ENCODE results near the gene GRM8.
"Not testable (repeated sequence)": the region's sequence is repeated elsewhere in the genome, so short reads cannot be mapped to it uniquely, and the experiment has no call there.

The GRM8 gene

DNA sequence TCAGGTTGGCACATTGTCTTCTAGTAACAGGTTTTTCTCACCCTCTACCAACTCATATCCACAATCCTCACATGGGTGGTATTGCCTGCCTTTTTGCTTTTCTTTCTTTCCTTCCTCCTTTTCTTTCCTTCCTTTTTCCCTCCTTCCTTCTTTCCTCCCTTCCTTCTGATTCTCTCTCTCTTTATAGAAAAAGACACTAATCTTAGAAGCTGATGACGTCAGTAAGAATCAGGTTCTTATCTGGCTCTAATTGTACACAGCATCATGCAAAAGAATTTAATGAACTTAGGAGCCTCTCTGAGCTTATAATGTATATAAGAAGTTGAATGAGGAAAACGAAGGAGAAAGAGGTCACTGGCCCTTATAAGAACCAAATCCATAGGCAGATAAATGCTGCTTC lies 328.3 kb downstream of the GRM8 start:
- no peak overlapping the region for H3K27ac Mint-ChIP-seq
- H3K27me3 Mint-ChIP-seq (ENCODE audit: low read depth): no peaks in the 10 kb centered on the region
- no peaks in the 10 kb centered on the region for H3K9me3 Mint-ChIP-seq
- H3K4me1 Mint-ChIP-seq (ENCODE audit: low read depth): no peaks in the 10 kb centered on the region
- H3K4me3 Mint-ChIP-seq: no peak overlapping the region
- no peaks in the 10 kb centered on the region for H3K36me3 Mint-ChIP-seq (ENCODE audit: low read depth)

DNA sequence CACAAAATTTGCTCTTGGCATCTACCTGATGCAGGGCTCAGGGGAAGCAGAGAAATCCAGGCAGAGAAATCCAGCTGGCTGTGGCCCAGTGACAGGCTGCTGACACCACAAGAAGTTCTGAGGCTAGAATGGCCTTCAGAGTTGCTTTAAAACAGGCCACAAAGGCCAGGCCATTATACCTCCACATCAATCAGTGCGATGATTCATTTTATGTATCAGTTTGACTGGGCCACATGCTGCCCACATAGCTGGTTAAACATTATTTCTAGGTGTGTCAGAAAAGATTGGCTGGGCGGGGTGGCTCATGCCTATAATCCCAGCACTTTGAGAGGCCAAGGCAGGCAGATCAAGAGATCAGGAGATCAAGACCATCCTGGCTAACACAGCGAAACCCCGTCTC lies 341.1 kb downstream of the GRM8 start:
- H3K4me3 Mint-ChIP-seq; H3K9me3 Mint-ChIP-seq; H3K36me3 Mint-ChIP-seq (ENCODE audit: low read depth); H3K27me3 Mint-ChIP-seq (ENCODE audit: low read depth); H3K4me1 Mint-ChIP-seq (ENCODE audit: low read depth); H3K27ac Mint-ChIP-seq: not testable (repeated sequence)

DNA sequence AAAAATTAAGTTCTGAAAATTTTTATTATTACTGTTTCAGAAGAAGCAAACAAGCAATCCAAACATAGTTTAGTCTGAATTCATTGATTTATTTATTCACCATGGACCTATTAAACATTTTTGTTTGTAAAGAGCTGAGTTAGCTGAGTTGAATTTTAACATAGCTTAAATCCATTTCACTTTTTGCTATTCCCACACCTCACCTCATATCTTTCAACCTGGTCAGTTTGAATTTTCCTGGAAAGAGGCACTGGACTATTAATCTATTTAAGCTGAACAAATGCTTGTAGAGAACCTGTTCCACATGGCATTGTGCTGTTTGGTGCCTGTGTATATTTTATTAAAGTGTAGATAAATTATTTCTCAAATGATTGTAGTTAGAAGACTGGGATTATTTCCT lies 344.2 kb downstream of the GRM8 start:
- not testable (repeated sequence) for H3K4me3 Mint-ChIP-seq; H3K27ac Mint-ChIP-seq; H3K36me3 Mint-ChIP-seq (ENCODE audit: low read depth); H3K27me3 Mint-ChIP-seq (ENCODE audit: low read depth); H3K9me3 Mint-ChIP-seq; H3K4me1 Mint-ChIP-seq (ENCODE audit: low read depth)

DNA sequence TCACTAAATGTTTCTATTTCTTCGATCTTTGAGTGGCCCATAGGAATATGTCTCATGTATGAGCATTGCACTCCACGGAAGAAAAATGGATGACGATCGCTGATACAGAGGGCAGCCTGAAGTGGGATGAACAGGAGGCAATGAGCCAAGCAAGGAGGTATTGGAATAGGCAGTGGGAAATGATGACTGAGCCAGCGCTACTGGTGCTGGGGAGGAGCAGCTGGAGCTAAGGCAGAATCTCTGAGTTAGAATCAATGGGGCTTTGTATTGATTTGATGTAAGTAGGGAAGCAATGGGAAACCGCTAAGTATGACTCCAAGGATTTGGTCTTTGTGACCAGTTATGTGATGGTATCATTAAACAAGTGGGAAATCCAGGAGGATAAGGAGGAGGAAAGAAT lies 345.1 kb downstream of the GRM8 start:
- not testable (repeated sequence) for H3K4me3 Mint-ChIP-seq; H3K36me3 Mint-ChIP-seq (ENCODE audit: low read depth); H3K9me3 Mint-ChIP-seq; H3K4me1 Mint-ChIP-seq (ENCODE audit: low read depth); H3K27ac Mint-ChIP-seq; H3K27me3 Mint-ChIP-seq (ENCODE audit: low read depth)

DNA sequence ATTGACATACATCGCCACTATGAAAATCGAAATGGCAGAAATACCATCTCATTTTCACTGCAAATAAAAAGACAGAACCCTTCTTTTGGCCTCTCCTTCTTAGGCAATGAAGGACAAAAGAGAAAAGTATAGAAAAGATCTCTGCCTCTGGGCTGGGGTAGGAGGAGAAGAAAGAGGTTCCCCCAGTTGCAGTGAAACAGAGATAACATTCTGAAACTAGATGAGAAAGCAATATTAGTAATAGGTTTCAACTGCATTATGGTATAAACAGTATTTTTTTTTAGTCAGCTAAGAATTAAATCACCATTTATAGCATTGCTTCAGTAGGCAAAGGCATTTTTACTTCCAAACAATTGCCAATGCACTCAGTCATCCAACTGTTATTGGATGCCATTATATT lies 347.5 kb downstream of the GRM8 start:
- not testable (repeated sequence) for H3K27me3 Mint-ChIP-seq (ENCODE audit: low read depth); H3K9me3 Mint-ChIP-seq; H3K36me3 Mint-ChIP-seq (ENCODE audit: low read depth); H3K4me1 Mint-ChIP-seq (ENCODE audit: low read depth); H3K27ac Mint-ChIP-seq; H3K4me3 Mint-ChIP-seq

DNA sequence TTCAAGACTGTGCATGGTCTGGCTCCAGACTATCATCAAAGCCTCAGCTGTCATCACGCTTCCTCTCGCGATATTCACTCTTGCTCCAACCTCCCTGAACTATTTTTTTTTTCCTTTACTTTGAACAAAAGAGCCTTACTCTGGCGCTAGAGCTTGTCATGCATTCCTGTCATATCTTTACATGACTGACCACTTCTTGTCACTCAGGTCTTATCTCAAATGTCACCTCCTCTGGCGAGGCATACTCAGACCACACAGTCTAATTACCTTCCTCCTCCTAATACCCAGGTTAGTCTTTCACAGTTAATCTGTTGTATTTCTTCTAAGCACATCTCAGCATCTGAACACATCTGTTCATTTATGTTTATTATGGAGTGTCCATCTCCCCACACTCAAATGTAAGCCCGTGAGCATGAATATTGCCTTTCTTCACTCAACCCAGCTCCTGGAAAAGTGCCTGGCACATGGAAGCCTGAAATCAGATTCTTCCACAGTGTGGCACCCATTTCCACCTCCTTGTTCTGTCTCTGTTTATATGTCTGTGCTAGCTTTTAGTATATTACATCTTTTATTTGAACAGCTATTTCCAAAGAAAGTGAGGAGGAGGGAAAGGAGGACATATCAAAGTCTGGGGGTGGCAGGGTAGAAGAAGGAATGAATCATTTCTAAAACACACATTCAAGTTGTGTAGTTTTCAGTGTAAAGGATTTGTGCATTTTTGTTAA lies 351.5 kb downstream of the GRM8 start:
- H3K4me3 Mint-ChIP-seq; H3K36me3 Mint-ChIP-seq (ENCODE audit: low read depth); H3K27ac Mint-ChIP-seq; H3K9me3 Mint-ChIP-seq; H3K27me3 Mint-ChIP-seq (ENCODE audit: low read depth); H3K4me1 Mint-ChIP-seq (ENCODE audit: low read depth): not testable (repeated sequence)

DNA sequence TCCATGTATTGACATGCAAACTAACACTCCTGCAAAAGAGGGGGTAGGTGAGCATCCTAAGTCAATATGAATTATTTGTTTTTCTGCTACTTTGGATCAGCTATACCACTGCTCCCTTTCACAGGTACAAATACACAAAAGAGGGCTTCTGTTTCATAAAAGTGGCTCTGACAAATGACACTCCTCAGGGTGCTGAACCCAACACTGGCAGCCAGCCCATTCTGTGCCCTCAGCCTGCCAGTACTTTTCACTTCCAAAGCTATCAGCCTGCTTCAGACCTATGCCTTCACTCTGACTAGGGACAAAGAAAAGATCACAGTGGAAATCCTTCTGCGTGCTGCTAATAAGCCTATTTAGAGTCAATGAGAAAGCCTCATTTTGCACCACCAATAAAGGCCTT lies 364.8 kb downstream of the GRM8 start:
- H3K36me3 Mint-ChIP-seq (ENCODE audit: low read depth); H3K4me1 Mint-ChIP-seq (ENCODE audit: low read depth); H3K27me3 Mint-ChIP-seq (ENCODE audit: low read depth); H3K9me3 Mint-ChIP-seq; H3K4me3 Mint-ChIP-seq; H3K27ac Mint-ChIP-seq: not testable (repeated sequence)

DNA sequence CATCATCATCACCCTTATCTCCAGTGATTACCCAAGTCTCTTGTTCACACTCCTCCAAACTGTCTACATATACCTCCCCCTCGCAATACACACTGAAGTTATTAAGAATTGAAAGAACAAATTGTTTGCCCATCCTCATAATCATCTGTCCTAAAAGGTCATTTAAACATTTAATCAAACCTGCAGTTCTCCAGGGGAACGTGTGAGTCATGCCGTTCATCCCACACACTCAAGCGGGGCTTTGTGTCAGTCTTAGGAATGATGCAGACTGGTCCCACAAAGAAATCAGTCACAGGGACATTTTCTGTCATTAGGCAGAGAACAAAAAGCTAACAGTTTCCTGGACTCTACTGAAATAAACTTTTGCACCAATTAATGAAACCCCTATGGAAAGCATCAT lies 365.2 kb downstream of the GRM8 start:
- H3K9me3 Mint-ChIP-seq; H3K4me1 Mint-ChIP-seq (ENCODE audit: low read depth); H3K27me3 Mint-ChIP-seq (ENCODE audit: low read depth); H3K36me3 Mint-ChIP-seq (ENCODE audit: low read depth); H3K27ac Mint-ChIP-seq; H3K4me3 Mint-ChIP-seq: not testable (repeated sequence)

DNA sequence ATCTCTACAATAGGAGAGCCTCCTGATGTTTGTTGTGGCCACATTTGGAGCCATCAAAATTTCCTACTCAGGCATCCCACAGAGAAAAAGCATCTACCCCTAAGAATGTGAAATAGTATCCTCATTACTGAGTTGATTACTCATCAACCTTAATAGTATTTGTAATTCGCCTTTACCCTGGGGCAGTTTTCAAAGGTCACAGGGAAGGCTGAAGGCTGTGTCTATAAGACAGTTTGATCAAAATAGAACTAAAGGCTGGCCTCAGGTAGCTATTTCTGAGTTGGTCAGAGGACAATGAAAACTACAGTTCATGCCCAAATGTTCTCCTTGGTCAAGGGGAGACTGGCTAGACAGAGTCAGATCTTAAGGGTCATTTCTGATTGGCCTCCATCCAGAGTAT lies 370.0 kb downstream of the GRM8 start:
- not testable (repeated sequence) for H3K4me1 Mint-ChIP-seq (ENCODE audit: low read depth); H3K9me3 Mint-ChIP-seq; H3K27ac Mint-ChIP-seq; H3K27me3 Mint-ChIP-seq (ENCODE audit: low read depth); H3K36me3 Mint-ChIP-seq (ENCODE audit: low read depth); H3K4me3 Mint-ChIP-seq

DNA sequence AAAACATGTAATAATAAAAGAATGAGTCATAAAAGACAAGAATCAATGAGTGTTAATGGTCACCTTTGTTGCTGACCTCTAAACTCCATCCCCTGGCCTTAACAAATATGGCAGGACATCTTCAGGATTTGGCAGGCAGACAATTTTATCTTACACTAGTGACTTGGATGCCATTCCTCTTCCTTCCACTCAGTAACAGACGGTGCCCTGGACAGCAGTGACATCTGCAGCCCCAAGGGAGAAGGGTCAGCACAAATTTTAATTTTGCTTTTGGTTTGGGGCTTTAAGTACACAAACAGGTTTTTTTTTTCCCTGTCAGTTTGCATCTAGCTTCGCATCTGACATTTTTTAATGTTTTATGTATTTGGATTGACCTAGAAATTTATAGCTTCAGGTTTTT lies 370.8 kb downstream of the GRM8 start:
- not testable (repeated sequence) for H3K4me3 Mint-ChIP-seq; H3K27ac Mint-ChIP-seq; H3K9me3 Mint-ChIP-seq; H3K27me3 Mint-ChIP-seq (ENCODE audit: low read depth); H3K4me1 Mint-ChIP-seq (ENCODE audit: low read depth); H3K36me3 Mint-ChIP-seq (ENCODE audit: low read depth)

DNA sequence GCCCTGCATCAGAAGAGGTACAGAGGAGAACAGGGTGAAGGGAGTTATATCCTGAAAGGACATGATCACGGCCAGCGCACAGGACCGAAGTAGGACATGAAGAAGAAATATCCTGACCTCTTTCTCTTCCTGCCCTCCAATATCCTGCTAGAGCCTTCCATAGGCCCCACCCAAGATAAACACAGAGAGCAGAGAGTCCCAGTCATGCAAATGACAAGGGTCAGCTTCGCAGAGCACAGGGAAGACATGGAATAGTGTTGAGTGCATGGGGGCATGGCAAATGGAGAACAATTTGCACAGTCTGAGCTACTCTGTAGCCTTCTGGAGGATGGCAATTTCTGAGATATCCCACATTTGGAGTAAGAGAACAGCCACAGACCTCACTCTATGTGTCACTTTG lies 371.4 kb downstream of the GRM8 start:
- no peaks in the 10 kb centered on the region for H3K36me3 Mint-ChIP-seq (ENCODE audit: low read depth)
- H3K27ac Mint-ChIP-seq: no peak overlapping the region
- H3K4me3 Mint-ChIP-seq: no peak overlapping the region
- H3K9me3 Mint-ChIP-seq: no peaks in the 10 kb centered on the region
- H3K4me1 Mint-ChIP-seq (ENCODE audit: low read depth): no peaks in the 10 kb centered on the region
- H3K27me3 Mint-ChIP-seq (ENCODE audit: low read depth): no peaks in the 10 kb centered on the region

DNA sequence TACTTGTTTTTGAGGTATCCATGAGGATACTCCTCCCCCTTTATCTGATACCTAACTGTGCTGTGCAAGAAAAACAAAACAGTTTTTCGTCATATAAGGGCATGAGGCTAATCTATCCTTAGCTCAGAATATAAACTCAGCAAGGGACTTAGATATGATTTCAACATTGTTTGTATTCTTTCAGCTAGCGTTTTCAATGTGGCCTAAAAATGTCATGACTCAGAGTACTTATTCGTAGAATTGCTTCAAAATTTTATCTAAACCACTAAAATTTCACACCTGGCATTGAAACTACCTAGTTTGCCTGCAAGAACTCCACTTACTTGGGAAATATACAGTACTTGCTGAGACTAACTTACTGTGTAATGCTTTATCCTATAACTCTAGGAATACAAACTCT lies 376.2 kb downstream of the GRM8 start:
- H3K4me1 Mint-ChIP-seq (ENCODE audit: low read depth); H3K27ac Mint-ChIP-seq; H3K36me3 Mint-ChIP-seq (ENCODE audit: low read depth); H3K9me3 Mint-ChIP-seq; H3K27me3 Mint-ChIP-seq (ENCODE audit: low read depth); H3K4me3 Mint-ChIP-seq: not testable (repeated sequence)

DNA sequence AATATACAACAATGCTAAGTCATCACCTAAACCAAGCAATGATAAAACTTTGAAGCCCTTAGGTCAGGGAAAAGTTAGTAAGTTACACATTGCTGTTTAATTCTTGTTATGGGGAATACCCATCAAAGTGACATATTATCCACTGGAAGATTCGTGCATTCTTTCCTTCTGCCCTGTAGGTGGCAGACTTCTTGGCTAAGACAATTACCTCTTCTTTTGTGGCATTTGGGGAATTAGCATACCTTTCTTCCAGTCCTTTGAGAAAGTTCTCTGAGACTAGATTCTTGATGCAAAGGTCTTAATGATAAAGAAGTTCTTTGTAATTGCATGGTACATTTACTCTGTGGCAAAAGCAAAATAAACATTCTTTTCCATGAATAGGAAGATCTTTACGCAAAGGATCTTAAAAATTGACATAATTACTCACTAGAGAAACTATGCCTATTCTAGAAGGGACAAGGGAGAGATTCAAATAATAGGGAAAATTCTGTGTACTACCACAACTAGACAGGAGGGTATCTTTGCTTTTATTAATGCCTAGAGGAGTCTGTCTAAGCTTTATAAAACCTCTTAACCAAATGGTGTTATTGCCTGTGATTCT lies 395.9 kb downstream of the GRM8 start:
- H3K27ac Mint-ChIP-seq: no peak overlapping the region
- no peak overlapping the region for H3K4me3 Mint-ChIP-seq
- no peaks in the 10 kb centered on the region for H3K36me3 Mint-ChIP-seq (ENCODE audit: low read depth)
- H3K27me3 Mint-ChIP-seq (ENCODE audit: low read depth): no peaks in the 10 kb centered on the region
- no peaks in the 10 kb centered on the region for H3K4me1 Mint-ChIP-seq (ENCODE audit: low read depth)
- H3K9me3 Mint-ChIP-seq: no peaks in the 10 kb centered on the region

DNA sequence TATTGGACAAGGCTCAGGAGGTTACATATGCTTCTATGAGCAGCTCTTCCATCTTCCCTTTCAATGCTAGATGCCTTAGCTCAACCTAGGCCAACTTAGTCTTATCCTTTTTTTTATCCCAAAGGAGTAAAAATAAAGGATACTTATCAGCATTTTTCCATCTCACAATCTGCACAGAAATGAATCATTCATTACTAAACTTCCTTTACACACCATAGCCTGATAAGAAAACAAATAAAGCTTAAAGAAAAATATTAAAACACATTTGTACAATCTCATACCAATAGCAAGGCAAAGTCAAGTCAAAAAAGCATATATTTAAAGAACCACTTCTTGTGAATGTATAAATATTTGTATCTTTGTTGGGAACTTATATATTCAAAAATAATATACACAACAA lies 407.4 kb downstream of the GRM8 start:
- Mint-ChIP-seq H3K4me3 (no peak overlapping the region), H3K4me1 (ENCODE audit: low read depth) (no peaks in the 10 kb centered on the region), H3K27me3 (ENCODE audit: low read depth) (no peaks in the 10 kb centered on the region), H3K27ac (no peak overlapping the region), H3K9me3 (no peaks in the 10 kb centered on the region), H3K36me3 (ENCODE audit: low read depth) (no peaks in the 10 kb centered on the region)

DNA sequence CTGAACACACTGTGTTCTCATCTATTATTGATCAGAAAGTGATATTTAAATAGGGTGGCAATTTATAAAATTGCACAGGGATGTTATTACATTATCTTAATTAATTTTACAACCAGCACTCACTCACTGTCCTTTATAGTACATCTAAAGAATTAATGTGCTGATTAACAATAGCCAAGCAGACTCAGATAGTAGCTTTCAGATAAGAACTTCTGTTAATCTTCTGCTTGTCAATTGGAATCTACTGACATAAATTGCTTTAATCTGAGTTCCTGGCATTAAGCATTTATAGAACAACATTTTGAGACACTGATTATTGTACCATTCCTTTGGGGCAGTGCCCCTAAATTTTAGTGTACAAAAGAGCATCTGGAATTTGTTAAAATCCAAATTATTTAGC lies 408.9 kb downstream of the GRM8 start:
- no peaks in the 10 kb centered on the region for H3K36me3 Mint-ChIP-seq (ENCODE audit: low read depth)
- H3K27ac Mint-ChIP-seq: no peak overlapping the region
- no peaks in the 10 kb centered on the region for H3K27me3 Mint-ChIP-seq (ENCODE audit: low read depth)
- H3K4me3 Mint-ChIP-seq: no peak overlapping the region
- H3K4me1 Mint-ChIP-seq (ENCODE audit: low read depth): no peaks in the 10 kb centered on the region
- no peaks in the 10 kb centered on the region for H3K9me3 Mint-ChIP-seq

DNA sequence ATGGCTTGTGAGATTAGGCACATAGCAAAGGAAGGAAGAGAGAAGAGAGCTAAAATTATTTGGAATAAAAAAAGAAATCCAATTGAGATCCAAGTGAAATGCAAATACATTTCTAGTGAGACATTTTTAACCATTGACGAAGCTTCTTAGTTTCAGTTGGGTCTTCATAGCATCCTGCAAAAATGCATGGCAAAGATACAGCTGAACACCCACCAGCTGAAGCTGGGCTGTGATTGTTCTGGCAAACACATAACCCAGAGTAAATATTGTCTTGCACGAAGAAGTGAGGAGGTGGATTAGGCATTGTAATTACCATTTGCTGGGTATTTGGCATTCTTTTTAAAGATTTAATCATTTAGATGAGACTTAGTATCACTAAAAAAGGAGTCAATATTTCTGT lies 409.4 kb downstream of the GRM8 start:
- Mint-ChIP-seq H3K27ac (no peak overlapping the region), H3K4me1 (ENCODE audit: low read depth) (no peaks in the 10 kb centered on the region), H3K4me3 (no peak overlapping the region), H3K27me3 (ENCODE audit: low read depth) (no peaks in the 10 kb centered on the region), H3K9me3 (no peaks in the 10 kb centered on the region), H3K36me3 (ENCODE audit: low read depth) (no peaks in the 10 kb centered on the region)

Data from T-helper 1 cell treated with Interleukin-12 subunit alpha and Interleukin-12 subunit beta and Interleukin-4 antibody, amounts not matched to agents 30 μg/mL and 1 μg/mL, for 36 hours (primary cell).